Fibroblast of pulmonary artery (primary cell): Measurements from ENCODE around the gene GRIN2A.

Experiments used
- DNase-seq: peaks from one replicate; pipeline ENCODE4 v3.0.0-alpha.2; 2010; ENCODE audit warnings: low read depth
- H3K4me3 ChIP-seq: replicated peaks from 2 replicates; pipeline ENCODE4 v1.5.1; 2011; ENCODE audit warnings: low read depth, mild to moderate bottlenecking, control low read depth, low read length, moderate library complexity
- TF ChIP-seq, protein P1 (sequence below): IDR thresholded peaks from 2 replicates; pipeline ENCODE4 v1.5.1; 2011; ENCODE audit warnings: mild to moderate bottlenecking, control low read depth, low read length, inconsistent platforms; ENCODE audit errors: missing control alignments

GRIN2A gene

DNA sequence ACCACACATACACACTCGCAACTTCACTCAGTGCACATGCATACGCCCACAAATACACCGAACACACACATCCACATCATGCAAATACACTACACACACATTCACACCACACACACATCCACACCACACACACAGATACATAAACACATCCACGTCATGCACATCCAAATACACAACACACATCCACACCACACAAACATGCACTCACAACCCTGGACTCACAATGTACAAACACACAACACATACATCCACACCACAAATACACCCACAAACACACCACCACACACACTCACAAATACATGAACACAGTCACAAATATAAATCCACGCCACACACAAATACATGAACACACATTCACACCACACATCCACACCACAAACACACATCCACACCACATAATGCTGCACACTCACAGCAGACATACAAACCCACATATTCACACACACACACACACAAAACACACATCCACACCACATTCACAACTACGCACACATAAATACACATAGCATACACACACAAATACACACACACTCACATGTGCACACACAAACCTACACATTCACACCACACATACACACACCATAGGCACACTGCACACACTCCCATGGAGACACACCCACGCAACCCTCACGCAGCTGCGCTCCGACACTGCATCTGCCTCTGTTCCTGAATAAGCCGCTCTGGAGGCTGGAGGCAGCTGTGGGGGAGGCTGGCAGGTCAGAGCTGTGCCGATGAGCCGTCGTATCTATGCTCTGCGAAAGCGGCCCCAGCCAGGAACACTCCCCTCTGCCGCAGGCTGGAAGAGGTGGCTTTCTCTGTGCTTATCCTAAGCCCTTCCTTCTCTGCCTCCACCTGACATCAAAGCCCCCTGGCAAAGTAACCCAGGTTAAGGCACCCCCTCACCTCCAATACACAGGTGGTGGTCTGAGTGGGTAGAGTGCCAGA is 141.8 kb downstream of the GRIN2A start:
- H3K4me3 ChIP-seq, result no peak overlapping the region
- DNase-seq, result no peak
- TF ChIP-seq, protein P1, sequence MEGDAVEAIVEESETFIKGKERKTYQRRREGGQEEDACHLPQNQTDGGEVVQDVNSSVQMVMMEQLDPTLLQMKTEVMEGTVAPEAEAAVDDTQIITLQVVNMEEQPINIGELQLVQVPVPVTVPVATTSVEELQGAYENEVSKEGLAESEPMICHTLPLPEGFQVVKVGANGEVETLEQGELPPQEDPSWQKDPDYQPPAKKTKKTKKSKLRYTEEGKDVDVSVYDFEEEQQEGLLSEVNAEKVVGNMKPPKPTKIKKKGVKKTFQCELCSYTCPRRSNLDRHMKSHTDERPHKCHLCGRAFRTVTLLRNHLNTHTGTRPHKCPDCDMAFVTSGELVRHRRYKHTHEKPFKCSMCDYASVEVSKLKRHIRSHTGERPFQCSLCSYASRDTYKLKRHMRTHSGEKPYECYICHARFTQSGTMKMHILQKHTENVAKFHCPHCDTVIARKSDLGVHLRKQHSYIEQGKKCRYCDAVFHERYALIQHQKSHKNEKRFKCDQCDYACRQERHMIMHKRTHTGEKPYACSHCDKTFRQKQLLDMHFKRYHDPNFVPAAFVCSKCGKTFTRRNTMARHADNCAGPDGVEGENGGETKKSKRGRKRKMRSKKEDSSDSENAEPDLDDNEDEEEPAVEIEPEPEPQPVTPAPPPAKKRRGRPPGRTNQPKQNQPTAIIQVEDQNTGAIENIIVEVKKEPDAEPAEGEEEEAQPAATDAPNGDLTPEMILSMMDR, result no peak

DNA sequence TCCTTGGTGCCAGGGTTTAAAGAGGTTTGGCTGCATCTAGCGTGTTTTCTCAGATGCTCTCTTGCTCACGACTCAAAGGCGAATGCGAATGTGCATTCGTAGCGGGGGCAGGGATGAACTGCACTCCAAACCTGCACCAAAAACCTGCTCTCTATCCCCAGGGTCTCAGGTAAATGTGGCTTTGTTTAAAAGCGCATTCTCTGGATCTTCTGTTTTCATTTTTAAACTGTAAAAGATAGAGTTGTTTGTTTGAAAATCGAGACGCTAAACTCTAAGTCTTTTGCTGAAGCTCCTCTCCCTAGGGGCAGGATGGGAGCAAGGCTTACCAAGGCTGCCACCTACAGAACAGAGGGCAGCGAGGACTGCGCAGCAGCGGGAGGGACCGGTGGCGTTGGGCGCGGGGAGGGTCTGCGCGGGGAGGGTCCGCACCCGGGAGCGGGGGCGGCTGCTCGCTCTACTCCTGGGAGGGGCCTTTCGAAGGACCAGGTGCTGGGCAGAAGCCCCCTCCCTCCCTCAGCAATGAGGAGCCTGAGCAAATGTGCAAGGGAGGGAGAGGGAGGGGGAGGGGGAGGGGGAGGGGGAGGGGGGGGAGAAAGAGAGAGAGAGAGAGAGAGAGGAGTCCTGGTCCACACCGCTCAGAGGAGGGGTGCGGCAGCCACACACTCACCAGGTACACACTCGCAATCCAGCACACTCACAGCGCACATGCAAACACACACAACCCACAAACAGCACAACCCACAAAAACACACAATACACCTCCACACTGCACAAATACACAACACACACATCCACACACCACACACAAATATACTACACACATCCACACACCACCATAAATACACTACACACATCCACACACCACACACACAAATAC is 142.8 kb downstream of the GRIN2A start:
- DNase-seq, result no peak
- TF ChIP-seq, protein P1, result no peak
- H3K4me3 ChIP-seq, result no peak overlapping the region

DNA sequence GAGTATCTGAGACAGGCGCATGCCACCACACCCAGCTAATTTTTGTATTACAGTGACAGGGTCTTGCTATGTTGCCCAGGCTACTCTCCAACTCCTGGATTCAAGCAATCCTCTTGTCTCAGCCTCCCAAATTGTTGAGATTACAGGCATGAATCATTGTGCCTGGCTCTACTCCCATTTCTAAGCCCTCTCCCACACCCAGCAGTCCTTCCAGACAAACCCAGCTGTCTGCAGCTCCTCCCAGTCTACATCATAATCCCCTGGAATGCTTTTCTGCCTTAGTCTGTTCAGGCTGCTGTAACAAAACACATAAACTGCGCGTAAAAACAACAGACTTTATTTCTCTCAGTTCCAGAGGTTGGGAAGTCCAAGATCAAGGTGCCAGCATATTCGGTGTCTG is 144.5 kb downstream of the GRIN2A start:
- no peak overlapping the region for H3K4me3 ChIP-seq
- TF ChIP-seq, protein P1, result no peak
- DNase-seq, result no peak

DNA sequence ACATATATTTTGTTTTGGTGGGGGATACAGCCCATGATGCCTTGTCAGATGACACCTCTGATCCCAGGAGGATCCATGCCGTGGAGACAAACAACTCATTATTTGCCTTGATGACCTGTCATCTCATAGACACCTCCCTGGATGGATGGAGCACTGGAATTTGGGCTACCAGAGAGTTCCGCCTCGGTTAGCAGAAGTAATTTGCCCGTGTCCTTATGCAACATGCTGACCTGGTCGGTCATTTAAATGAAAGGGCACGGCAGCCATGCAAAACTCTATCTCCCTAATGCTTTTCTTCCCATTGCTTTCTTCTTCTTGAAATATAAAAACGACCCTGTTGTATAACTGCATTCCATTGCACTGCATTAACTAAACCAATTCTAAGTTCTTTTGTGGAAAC is 145.3 kb downstream of the GRIN2A start:
- TF ChIP-seq, protein P1, result no peak
- no peak for DNase-seq
- no peak overlapping the region for H3K4me3 ChIP-seq

DNA sequence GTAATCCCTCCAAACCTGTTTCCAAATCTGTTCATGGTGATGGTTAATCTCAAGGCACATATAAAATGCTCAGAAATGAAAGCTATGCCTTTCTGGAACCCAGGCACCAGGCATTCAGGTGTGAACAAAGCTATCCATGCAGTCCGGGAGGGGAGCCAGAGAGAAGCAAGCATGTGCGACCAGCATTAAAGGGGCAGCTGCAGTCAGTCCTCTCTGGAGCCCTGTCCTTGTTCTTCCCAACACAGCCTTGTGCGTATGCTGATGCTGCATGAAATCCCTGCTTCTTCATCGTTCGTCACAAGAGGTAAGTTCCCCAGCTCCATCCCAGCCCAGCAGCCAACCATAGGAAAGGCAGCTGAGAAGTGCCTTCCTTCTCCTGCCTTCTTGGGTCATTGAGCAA is 148.7 kb downstream of the GRIN2A start:
- H3K4me3 ChIP-seq, result no peak overlapping the region
- TF ChIP-seq, protein P1, result no peak
- no peak for DNase-seq

DNA sequence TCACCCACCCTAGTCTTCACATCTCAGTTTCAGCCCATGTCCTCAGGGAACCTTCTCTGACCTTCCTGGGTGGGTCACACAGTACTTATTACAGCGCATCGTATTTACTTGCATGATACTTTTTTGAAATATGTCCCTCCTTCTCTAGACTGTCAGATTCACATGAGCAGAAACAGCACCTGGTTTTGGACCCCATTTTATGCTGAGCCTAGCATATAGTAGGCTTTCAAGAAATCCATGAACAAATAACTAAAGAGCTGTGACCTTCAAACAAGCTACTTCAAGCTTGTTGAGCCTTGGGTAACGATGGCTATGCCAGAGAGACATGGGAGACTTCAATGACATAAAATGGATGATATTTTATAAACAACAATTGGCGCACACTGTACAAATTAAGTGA is 150.3 kb downstream of the GRIN2A start:
- no peak overlapping the region for H3K4me3 ChIP-seq
- no peak for DNase-seq
- TF ChIP-seq, protein P1, result no peak
